Cardiac fibroblast (primary cell): Measurements from ENCODE around the gene PNKD.

Source experiments
- DNase-seq, 2 donors: peaks; one replicate each; pipeline versions ENCODE4 v3.0.0 to v3.0.0-alpha.2; 2010; ENCODE audit warnings: low read depth in 2 of 2
- H3K4me3 ChIP-seq, 2 donors: replicated peaks in 1 of 2; 1 replicate in 1 of 2; 2 replicates in 1 of 2; pipeline ENCODE4 v1.5.1; 2011; ENCODE audit warnings: low read depth in 2 of 2, low read length in 2 of 2, mild to moderate bottlenecking in 2 of 2, moderate library complexity in 1 of 2
- CTCF ChIP-seq: IDR thresholded peaks from one replicate; pipeline ENCODE4 v1.5.1; 2011; ENCODE audit warnings: low read depth, mild to moderate bottlenecking, low read length, inconsistent platforms

Gene PNKD

GRCh38 chr2:218291318-218292047, 21.2 kb downstream of the PNKD start:
- peak overlapping the region; percentile 83 to 89 for H3K4me3 ChIP-seq
- TF ChIP-seq CTCF = no peak
- DNase-seq = peak in 1 of 2 donors; percentile 45

- peak within 1 kb of the TSS; percentile 83 to 89 for H3K4me3 ChIP-seq
- TF ChIP-seq CTCF = peak; percentile 44
- peak; percentile 72 to 80 for DNase-seq
Measured at GRCh38 chr2:218292048-218293014, 22.0 kb downstream of the PNKD start, which contains the start of gene TMBIM1. Gene TMBIM1, minus strand, starts transcription at chr2:218292503. Its CDS starts 10,362 bp downstream, at chr2:218282141.

GRCh38 chr2:218293715-218294429, 23.6 kb downstream of the PNKD start:
- no peak overlapping the region for H3K4me3 ChIP-seq
- DNase-seq = no peak
- no peak for TF ChIP-seq CTCF

- no peak overlapping the region for H3K4me3 ChIP-seq
- DNase-seq = no peak
- TF ChIP-seq CTCF = no peak
Measured at GRCh38 chr2:218294430-218295022, 24.2 kb downstream of the PNKD start.

GRCh38 chr2:218295029-218295428, 24.7 kb downstream of the PNKD start:
- peak; percentile 28 to 68 for DNase-seq
- TF ChIP-seq CTCF = no peak
- H3K4me3 ChIP-seq = no peak overlapping the region

- TF ChIP-seq CTCF = no peak
- no peak for DNase-seq
- H3K4me3 ChIP-seq = no peak overlapping the region
Measured at GRCh38 chr2:218296200-218296599, 25.9 kb downstream of the PNKD start.
